HEK293 (cell line): ENCODE results near the gene FASLG.

Experiments used
- CTCF ChIA-PET: fragments of 350-600 bp; formaldehyde crosslinking; extraction: SDS; loops from one replicate; lab custom pipeline; 2021; ENCODE audit warnings: antibody characterized with exemption; lab: Yijun Ruan, JAX
- POLR2A ChIA-PET: fragments of 300-600 bp; formaldehyde crosslinking; extraction: SDS; loops from one replicate; lab custom pipeline; 2020; ENCODE audit warnings: antibody characterized with exemption, inconsistent platforms; lab: Yijun Ruan, JAX
- H3K27ac ChIP-seq: fragments of 200-500 bp; sonication (Bioruptor generic); 2 replicates; pipeline ENCODE4 v1.5.1; 2014; ENCODE audit warnings: low read depth, low read length, control low read depth, inconsistent platforms; ENCODE audit errors: extremely low read depth
- H3K36me3 ChIP-seq, 2 experiments: fragments of 200-500 bp in 1 of 2; sonication (Bioruptor generic) in 1 of 2; 1 replicate in 1 of 2; 2 replicates in 1 of 2; pipeline ENCODE4 v1.5.1; 2014 to 2017; ENCODE audit warnings: inconsistent platforms in 2 of 2, low read length in 2 of 2; ENCODE audit not compliant: control insufficient read depth in 2 of 2, insufficient read depth in 1 of 2
- H3K4me1 ChIP-seq: fragments of 200-500 bp; sonication (Bioruptor generic); 2 replicates; pipeline ENCODE4 v1.5.1; 2014; ENCODE audit warnings: mild to moderate bottlenecking, low read length, inconsistent platforms; ENCODE audit not compliant: control insufficient read depth, insufficient read depth
- H3K4me3 ChIP-seq: 2 replicates; pipeline ENCODE4 v1.5.1; 2011; ENCODE audit warnings: low read depth, mild to moderate bottlenecking, control low read depth, low read length, moderate library complexity
- H3K9me3 ChIP-seq: fragments of 200-500 bp; sonication (Bioruptor generic); 2 replicates; pipeline ENCODE4 v1.5.1; 2014; ENCODE audit warnings: low read depth, low read length, inconsistent platforms; ENCODE audit not compliant: control insufficient read depth, insufficient read depth
- EGR2 ChIP-seq: fragments of 450-650 bp; formaldehyde crosslinking; IDR thresholded peaks from 2 replicates; pipeline ENCODE4 v1.5.1; 2016; ENCODE audit warnings: low read depth, missing biosample characterization, missing genetic modification characterization
- KLF1 ChIP-seq: fragments of 450-650 bp; formaldehyde crosslinking; IDR thresholded peaks from 2 replicates; pipeline ENCODE4 v1.5.1; 2016; ENCODE audit warnings: missing biosample characterization, missing genetic modification characterization
- SALL2 ChIP-seq: fragments of 450-650 bp; formaldehyde crosslinking; IDR thresholded peaks from 2 replicates; pipeline ENCODE4 v1.5.0; 2017; ENCODE audit warnings: missing biosample characterization, mild to moderate bottlenecking, missing genetic modification characterization, borderline replicate concordance
- WT1 ChIP-seq: fragments of 450-650 bp; formaldehyde crosslinking; IDR thresholded peaks from 2 replicates; pipeline ENCODE4 v1.5.1; 2016; ENCODE audit warnings: missing biosample characterization, missing genetic modification characterization
- YY2 ChIP-seq: fragments of 450-650 bp; formaldehyde crosslinking; IDR thresholded peaks from 2 replicates; pipeline ENCODE4 v1.5.1; 2016; ENCODE audit warnings: missing biosample characterization, missing genetic modification characterization
- ZNF112 ChIP-seq: fragments of 450-650 bp; formaldehyde crosslinking; IDR thresholded peaks from 2 replicates; pipeline ENCODE4 v1.5.0; 2017; ENCODE audit warnings: missing biosample characterization, missing genetic modification characterization
- ZNF24 ChIP-seq: fragments of 450-650 bp; formaldehyde crosslinking; IDR thresholded peaks from 2 replicates; pipeline ENCODE4 v1.5.1; 2016; ENCODE audit warnings: missing biosample characterization, missing genetic modification characterization
- ZNF391 ChIP-seq: fragments of 450-650 bp; formaldehyde crosslinking; IDR thresholded peaks from 2 replicates; pipeline ENCODE4 v1.5.1; 2016; ENCODE audit warnings: low read depth, missing biosample characterization, missing genetic modification characterization, borderline replicate concordance
- ZNF48 ChIP-seq: fragments of 450-650 bp; formaldehyde crosslinking; IDR thresholded peaks from 2 replicates; pipeline ENCODE4 v1.5.1; 2016; ENCODE audit warnings: missing biosample characterization, missing genetic modification characterization
- ZNF514 ChIP-seq: fragments of 450-650 bp; formaldehyde crosslinking; IDR thresholded peaks from 2 replicates; pipeline ENCODE4 v1.5.1; 2016; ENCODE audit warnings: missing biosample characterization, missing genetic modification characterization
- ZNF621 ChIP-seq: fragments of 450-650 bp; formaldehyde crosslinking; IDR thresholded peaks from 2 replicates; pipeline ENCODE4 v1.5.1; 2017; ENCODE audit warnings: missing biosample characterization, missing genetic modification characterization
- ZNF792 ChIP-seq: fragments of 450-650 bp; formaldehyde crosslinking; IDR thresholded peaks from 2 replicates; pipeline ENCODE4 v1.5.1; 2016; ENCODE audit warnings: missing biosample characterization, missing genetic modification characterization
- TF ChIP-seq, protein P1 (sequence below): fragments of 450-650 bp; formaldehyde crosslinking; IDR thresholded peaks from 2 replicates; pipeline ENCODE4; 2016; ENCODE audit warnings: missing biosample characterization, missing genetic modification characterization
- TF ChIP-seq, protein P2 (sequence below): fragments of 450-650 bp; formaldehyde crosslinking; IDR thresholded peaks from 2 replicates; pipeline ENCODE4 v1.5.1; 2016; ENCODE audit warnings: missing biosample characterization, missing genetic modification characterization, borderline replicate concordance
- TF ChIP-seq, protein P3 (sequence below): fragments of 450-650 bp; formaldehyde crosslinking; IDR thresholded peaks from 2 replicates; pipeline ENCODE4 v1.5.1; 2017; ENCODE audit warnings: missing biosample characterization, missing genetic modification characterization
- TF ChIP-seq, protein P4 (sequence below): fragments of 450-650 bp; formaldehyde crosslinking; IDR thresholded peaks from 2 replicates; pipeline ENCODE4 v1.5.1; 2016; ENCODE audit warnings: missing biosample characterization, missing genetic modification characterization
- TF ChIP-seq, protein P5 (sequence below): fragments of 450-650 bp; formaldehyde crosslinking; IDR thresholded peaks from 2 replicates; pipeline ENCODE4 v1.5.1; 2016; ENCODE audit warnings: missing biosample characterization, missing genetic modification characterization, low read depth
- TF ChIP-seq, protein P6 (sequence below): fragments of 450-650 bp; formaldehyde crosslinking; IDR thresholded peaks from 2 replicates; pipeline ENCODE4 v1.5.1; 2016; ENCODE audit warnings: missing biosample characterization, missing genetic modification characterization
- TF ChIP-seq, protein P7 (sequence below): fragments of 450-650 bp; IDR thresholded peaks from 2 replicates; pipeline ENCODE4 v1.5.1; 2018; ENCODE audit warnings: missing biosample characterization, mild to moderate bottlenecking, missing genetic modification characterization
- TF ChIP-seq, protein P8 (sequence below): IDR thresholded peaks from 2 replicates; pipeline ENCODE4 v1.6.1; 2011; ENCODE audit warnings: mild to moderate bottlenecking, low read depth, low read length, borderline replicate concordance
- TF ChIP-seq, protein P9 (sequence below): fragments of 450-650 bp; formaldehyde crosslinking; IDR thresholded peaks from 2 replicates; pipeline ENCODE4 v1.5.1; 2016; ENCODE audit warnings: missing biosample characterization, missing genetic modification characterization

Gene FASLG

DNA sequence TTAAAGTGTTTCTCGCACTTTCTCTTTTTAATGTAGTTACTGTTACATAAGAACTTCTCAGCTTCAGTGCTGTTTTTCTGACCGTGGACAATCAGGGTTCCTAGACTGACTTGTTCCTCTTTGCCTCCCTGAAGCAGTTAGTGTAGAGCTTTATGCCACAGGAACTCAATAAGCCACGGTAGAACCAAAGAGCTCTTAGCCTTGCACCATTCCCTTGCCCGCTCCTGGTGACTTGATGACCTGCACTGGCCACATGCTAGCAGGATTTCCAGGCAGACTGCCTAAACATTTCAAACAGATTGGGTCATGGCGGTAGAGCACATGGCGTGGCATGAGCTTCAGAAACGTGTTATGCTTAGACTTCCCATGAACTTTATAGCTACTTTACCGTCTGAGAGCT lies 18.8 kb upstream of the FASLG start (continued):
- TF ChIP-seq, protein P1, sequence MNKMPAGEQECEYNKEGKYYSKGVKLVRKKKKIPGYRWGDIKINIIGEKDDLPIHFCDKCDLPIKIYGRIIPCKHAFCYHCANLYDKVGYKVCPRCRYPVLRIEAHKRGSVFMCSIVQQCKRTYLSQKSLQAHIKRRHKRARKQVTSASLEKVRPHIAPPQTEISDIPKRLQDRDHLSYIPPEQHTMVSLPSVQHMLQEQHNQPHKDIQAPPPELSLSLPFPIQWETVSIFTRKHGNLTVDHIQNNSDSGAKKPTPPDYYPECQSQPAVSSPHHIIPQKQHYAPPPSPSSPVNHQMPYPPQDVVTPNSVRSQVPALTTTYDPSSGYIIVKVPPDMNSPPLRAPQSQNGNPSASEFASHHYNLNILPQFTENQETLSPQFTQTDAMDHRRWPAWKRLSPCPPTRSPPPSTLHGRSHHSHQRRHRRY = no peak
- TF ChIP-seq, protein P2, sequence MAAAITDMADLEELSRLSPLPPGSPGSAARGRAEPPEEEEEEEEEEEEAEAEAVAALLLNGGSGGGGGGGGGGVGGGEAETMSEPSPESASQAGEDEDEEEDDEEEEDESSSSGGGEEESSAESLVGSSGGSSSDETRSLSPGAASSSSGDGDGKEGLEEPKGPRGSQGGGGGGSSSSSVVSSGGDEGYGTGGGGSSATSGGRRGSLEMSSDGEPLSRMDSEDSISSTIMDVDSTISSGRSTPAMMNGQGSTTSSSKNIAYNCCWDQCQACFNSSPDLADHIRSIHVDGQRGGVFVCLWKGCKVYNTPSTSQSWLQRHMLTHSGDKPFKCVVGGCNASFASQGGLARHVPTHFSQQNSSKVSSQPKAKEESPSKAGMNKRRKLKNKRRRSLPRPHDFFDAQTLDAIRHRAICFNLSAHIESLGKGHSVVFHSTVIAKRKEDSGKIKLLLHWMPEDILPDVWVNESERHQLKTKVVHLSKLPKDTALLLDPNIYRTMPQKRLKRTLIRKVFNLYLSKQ (tag by site-specific recombination) = no peak
- TF ChIP-seq, protein P3, sequence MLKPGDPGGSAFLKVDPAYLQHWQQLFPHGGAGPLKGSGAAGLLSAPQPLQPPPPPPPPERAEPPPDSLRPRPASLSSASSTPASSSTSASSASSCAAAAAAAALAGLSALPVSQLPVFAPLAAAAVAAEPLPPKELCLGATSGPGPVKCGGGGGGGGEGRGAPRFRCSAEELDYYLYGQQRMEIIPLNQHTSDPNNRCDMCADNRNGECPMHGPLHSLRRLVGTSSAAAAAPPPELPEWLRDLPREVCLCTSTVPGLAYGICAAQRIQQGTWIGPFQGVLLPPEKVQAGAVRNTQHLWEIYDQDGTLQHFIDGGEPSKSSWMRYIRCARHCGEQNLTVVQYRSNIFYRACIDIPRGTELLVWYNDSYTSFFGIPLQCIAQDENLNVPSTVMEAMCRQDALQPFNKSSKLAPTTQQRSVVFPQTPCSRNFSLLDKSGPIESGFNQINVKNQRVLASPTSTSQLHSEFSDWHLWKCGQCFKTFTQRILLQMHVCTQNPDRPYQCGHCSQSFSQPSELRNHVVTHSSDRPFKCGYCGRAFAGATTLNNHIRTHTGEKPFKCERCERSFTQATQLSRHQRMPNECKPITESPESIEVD (tag by site-specific recombination) = no peak
- TF ChIP-seq, protein P4, sequence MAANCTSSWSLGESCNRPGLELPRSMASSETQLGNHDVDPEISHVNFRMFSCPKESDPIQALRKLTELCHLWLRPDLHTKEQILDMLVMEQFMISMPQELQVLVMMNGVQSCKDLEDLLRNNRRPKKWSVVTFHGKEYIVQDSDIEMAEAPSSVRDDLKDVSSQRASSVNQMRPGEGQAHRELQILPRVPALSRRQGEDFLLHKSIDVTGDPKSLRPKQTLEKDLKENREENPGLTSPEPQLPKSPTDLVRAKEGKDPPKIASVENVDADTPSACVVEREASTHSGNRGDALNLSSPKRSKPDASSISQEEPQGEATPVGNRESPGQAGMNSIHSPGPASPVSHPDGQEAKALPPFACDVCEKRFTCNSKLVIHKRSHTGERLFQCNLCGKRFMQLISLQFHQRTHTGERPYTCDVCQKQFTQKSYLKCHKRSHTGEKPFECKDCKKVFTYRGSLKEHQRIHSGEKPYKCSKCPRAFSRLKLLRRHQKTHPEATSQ = no peak
- TF ChIP-seq ZNF621 (tag by site-specific recombination) = no peak
- no peak for TF ChIP-seq ZNF48 (tag by site-specific recombination)
- no peak for TF ChIP-seq ZNF792 (tag by site-specific recombination)
- TF ChIP-seq, protein P5, sequence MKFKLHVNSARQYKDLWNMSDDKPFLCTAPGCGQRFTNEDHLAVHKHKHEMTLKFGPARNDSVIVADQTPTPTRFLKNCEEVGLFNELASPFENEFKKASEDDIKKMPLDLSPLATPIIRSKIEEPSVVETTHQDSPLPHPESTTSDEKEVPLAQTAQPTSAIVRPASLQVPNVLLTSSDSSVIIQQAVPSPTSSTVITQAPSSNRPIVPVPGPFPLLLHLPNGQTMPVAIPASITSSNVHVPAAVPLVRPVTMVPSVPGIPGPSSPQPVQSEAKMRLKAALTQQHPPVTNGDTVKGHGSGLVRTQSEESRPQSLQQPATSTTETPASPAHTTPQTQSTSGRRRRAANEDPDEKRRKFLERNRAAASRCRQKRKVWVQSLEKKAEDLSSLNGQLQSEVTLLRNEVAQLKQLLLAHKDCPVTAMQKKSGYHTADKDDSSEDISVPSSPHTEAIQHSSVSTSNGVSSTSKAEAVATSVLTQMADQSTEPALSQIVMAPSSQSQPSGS = no peak

DNA sequence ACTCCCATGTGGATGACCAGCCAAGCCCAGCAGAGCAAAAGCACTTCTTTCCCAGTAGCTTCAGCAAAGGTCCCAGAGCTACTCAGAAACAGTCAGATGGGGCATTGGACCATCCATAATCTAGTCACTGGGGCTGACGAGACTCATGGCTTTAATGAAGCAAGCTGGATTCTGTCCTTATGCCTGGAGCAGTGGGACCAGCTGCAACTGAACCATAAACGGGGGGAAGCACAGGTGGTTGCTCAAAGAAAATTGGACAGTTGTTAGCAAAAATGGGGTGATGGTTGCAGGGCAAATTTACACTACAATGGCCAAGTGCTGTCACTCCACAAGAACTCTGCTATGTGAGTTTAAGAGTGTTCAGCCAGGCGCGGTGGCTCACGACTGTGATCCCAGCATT lies 17.4 kb upstream of the FASLG start:
- Histone ChIP-seq H3K36me3 (no peaks in the 10 kb centered on the region), H3K9me3 (no peaks in the 10 kb centered on the region), H3K27ac (no peak overlapping the region), H3K4me1 (0 out of 2 replicates have a peak, but pooled peaks cover 3% of the 10 kb centered on the region), H3K4me3 (no peak overlapping the region)
- ChIA-PET CTCF (no interaction called here), POLR2A (no interaction called here)
- TF ChIP-seq, protein P6, sequence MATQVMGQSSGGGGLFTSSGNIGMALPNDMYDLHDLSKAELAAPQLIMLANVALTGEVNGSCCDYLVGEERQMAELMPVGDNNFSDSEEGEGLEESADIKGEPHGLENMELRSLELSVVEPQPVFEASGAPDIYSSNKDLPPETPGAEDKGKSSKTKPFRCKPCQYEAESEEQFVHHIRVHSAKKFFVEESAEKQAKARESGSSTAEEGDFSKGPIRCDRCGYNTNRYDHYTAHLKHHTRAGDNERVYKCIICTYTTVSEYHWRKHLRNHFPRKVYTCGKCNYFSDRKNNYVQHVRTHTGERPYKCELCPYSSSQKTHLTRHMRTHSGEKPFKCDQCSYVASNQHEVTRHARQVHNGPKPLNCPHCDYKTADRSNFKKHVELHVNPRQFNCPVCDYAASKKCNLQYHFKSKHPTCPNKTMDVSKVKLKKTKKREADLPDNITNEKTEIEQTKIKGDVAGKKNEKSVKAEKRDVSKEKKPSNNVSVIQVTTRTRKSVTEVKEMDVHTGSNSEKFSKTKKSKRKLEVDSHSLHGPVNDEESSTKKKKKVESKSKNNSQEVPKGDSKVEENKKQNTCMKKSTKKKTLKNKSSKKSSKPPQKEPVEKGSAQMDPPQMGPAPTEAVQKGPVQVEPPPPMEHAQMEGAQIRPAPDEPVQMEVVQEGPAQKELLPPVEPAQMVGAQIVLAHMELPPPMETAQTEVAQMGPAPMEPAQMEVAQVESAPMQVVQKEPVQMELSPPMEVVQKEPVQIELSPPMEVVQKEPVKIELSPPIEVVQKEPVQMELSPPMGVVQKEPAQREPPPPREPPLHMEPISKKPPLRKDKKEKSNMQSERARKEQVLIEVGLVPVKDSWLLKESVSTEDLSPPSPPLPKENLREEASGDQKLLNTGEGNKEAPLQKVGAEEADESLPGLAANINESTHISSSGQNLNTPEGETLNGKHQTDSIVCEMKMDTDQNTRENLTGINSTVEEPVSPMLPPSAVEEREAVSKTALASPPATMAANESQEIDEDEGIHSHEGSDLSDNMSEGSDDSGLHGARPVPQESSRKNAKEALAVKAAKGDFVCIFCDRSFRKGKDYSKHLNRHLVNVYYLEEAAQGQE (tag by site-specific recombination) = no peak
- TF ChIP-seq, protein P7, sequence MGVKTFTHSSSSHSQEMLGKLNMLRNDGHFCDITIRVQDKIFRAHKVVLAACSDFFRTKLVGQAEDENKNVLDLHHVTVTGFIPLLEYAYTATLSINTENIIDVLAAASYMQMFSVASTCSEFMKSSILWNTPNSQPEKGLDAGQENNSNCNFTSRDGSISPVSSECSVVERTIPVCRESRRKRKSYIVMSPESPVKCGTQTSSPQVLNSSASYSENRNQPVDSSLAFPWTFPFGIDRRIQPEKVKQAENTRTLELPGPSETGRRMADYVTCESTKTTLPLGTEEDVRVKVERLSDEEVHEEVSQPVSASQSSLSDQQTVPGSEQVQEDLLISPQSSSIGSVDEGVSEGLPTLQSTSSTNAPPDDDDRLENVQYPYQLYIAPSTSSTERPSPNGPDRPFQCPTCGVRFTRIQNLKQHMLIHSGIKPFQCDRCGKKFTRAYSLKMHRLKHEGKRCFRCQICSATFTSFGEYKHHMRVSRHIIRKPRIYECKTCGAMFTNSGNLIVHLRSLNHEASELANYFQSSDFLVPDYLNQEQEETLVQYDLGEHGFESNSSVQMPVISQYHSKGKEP = no peak
- TF ChIP-seq ZNF24 (tag by site-specific recombination) (no peak), WT1 (tag by site-specific recombination) (no peak), SALL2 (no peak), YY2 (tag by site-specific recombination) (no peak), ZNF391 (tag by site-specific recombination) (no peak), EGR2 (tag by site-specific recombination) (no peak), KLF1 (tag by site-specific recombination) (no peak), ZNF514 (tag by site-specific recombination) (no peak), ZNF112 (no peak)
- TF ChIP-seq, protein P8, sequence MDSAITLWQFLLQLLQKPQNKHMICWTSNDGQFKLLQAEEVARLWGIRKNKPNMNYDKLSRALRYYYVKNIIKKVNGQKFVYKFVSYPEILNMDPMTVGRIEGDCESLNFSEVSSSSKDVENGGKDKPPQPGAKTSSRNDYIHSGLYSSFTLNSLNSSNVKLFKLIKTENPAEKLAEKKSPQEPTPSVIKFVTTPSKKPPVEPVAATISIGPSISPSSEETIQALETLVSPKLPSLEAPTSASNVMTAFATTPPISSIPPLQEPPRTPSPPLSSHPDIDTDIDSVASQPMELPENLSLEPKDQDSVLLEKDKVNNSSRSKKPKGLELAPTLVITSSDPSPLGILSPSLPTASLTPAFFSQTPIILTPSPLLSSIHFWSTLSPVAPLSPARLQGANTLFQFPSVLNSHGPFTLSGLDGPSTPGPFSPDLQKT = no peak
- TF ChIP-seq, protein P9, sequence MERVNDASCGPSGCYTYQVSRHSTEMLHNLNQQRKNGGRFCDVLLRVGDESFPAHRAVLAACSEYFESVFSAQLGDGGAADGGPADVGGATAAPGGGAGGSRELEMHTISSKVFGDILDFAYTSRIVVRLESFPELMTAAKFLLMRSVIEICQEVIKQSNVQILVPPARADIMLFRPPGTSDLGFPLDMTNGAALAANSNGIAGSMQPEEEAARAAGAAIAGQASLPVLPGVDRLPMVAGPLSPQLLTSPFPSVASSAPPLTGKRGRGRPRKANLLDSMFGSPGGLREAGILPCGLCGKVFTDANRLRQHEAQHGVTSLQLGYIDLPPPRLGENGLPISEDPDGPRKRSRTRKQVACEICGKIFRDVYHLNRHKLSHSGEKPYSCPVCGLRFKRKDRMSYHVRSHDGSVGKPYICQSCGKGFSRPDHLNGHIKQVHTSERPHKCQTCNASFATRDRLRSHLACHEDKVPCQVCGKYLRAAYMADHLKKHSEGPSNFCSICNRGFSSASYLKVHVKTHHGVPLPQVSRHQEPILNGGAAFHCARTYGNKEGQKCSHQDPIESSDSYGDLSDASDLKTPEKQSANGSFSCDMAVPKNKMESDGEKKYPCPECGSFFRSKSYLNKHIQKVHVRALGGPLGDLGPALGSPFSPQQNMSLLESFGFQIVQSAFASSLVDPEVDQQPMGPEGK = no peak
